ENCODE data around the gene AGFG1.
"Not testable (repeated sequence)": the region's sequence is repeated elsewhere in the genome, so short reads cannot be mapped to it uniquely, and the experiment has no call there.

The AGFG1 gene

DNA sequence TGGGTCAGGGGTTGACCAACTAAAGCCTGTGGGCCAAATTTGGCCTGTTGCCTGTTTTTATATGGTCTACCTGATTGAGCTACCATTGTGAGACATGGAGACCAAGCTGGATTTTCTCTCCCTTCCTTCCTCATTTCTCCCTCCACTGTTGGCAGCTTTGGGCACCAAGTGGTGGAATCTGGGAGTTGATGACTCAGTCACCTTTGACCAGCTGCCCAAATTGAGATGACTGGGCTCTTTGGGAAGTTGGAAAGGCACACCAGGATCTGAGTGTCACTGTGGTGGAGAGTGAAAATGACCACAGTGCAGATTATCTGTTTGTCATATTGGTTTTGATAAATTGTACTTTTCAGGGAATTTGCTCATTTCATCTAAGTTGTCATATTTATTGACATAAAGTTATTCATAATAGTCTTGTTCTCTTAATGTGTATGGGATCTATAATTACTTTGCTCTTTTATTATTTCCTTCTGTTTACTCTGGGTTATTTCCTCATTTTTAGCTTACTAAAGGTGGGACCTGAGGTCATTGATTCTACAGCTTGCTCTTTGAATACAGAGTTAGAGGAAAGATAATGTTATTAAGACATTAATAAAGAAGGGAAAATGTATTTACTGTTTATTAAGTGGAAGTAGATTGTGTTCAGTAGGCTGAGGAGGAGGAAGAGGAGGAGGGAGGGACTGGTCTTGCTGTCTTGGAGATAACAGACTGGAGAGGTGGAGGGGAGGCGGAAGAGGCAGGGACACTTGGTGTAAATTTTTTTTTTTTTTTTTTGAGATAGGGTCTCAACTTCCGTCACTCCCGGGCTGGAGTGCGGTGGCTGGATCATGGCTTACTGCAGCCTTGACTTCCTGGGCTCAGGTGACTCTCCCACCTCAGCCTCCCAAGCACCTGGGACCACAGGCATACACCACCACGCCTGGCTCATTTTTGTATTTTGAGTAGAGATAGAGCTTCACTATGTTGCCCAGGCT lies 31.8 kb downstream of the AGFG1 start:
- DNase-seq = no peak

DNA sequence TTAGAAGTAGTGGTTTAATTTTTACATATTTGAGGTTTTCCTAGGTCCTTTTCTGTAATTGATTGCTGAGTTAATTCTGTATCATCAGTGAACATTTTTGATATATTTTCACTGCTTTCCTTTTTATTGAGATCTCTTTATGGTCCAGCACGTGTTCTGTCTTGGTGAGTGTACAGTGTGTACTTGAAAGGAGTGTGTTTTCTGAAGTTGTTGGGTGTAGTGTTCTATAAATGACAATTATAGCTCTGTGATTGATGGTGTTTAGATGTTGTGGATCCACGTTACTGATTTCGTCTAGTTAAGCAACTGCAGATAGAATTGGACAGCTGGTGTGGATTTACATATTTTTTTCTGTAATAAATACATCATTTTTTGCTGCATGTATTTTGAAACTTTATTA lies 32.7 kb downstream of the AGFG1 start:
- no peak for DNase-seq

DNA sequence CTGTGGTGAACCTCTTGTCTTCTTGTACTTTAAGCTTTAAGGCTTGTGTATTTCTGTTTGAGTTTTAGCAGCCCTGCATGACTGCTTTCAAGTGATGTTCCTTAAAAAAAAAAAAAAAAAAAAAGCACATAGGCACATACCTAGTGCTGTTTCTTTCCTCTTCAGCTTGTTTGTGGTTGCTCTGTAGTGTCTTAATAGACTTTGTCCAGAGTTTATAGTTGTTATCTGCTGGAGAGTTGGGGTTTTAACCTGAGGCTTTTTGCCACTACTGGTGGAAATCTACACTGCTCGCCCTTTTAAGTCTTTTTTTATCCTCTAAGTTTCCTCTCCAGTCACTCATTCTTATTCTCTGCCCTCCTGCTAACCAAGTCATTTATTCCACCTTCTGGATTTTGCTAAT lies 34.5 kb downstream of the AGFG1 start:
- DNase-seq = no peak

DNA sequence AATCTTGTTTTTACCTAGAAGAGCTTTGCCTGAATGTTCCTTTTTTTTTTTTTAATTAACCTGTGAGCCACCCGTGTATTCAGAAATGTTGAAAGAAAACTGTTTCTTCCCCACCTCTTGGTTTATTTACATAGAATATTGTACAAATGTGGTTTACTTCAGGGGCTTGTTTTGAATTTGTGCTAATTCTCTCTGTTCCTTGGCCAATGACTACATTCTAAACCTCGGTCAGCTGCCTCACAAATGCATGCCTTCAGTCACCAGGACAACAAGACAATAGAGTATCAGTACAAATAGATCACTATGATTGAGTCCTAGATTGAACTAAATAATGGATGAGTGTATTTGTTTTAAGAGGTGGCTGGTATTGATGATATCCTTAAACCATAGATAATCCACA lies 36.0 kb downstream of the AGFG1 start:
- no peak for DNase-seq

DNA sequence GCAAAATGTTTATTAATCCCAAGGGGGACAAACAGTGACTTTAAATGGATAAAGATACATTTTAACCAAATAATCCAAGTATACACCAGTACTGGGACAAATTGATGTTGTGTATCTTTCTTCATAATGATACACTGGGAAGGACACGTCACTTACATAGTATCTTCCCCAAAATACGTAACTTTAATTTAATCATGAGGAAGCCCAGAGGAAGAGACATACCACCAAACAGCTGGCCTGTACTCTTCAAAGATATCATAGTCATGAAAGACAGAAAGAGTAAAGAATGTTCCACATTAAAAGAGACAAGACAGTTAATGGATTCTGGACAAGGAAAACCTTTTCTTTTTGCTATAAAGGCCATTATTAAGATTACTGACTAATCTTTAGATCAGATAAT lies 37.1 kb downstream of the AGFG1 start:
- DNase-seq = no peak

DNA sequence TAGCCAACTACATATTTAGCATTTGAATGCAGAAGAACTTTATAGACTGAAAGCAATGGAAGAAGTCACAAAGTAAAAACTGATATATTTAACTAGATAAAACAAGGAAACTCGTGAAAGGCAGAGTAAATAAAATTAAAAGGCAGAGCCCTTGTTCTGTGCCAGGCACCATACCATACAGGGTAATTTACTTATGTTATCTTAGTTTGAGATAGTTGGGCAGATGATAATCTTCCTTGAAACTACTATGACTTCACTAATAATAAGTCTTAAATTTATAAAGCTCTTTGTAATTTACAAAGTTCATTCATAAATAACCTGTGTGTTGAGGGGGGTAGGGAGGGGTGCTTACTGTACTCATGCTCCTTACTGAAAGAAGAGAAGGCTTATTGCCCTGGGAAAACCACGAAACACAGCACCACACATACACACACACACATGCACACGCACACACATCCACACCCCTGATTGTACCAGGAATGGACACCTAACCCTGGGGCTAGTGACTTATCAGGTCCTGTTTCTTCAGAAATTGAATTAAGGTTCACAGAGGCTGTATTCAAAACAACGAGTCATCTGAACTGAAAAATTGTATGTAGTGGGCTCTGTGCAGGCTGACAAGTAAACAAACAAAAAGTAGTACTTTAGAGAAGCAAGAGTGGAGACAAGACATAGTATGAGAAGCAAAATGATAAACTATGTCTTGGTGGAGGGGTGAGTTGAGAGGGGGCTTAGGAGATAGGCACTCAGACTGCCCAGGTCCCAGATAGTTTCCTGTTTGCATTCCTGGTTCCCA lies 38.1 kb downstream of the AGFG1 start:
- DNase-seq = no peak

DNA sequence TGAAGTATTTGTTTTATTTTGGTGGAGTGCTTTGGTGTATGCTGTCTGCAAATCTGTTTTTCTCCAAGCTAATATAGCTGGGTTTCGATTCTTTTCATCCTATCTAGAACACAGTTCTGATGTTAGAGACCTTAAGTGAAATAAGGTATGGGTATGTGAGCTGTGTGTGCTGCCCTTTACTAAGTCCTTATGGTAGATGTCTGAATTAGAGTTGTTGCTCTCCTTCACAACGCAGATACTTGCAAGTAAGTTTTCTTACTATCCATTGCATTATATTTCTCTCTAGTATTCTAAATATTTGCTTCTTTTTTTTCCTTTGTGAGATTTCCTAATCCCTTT lies 38.6 kb downstream of the AGFG1 start:
- DNase-seq = no peak

DNA sequence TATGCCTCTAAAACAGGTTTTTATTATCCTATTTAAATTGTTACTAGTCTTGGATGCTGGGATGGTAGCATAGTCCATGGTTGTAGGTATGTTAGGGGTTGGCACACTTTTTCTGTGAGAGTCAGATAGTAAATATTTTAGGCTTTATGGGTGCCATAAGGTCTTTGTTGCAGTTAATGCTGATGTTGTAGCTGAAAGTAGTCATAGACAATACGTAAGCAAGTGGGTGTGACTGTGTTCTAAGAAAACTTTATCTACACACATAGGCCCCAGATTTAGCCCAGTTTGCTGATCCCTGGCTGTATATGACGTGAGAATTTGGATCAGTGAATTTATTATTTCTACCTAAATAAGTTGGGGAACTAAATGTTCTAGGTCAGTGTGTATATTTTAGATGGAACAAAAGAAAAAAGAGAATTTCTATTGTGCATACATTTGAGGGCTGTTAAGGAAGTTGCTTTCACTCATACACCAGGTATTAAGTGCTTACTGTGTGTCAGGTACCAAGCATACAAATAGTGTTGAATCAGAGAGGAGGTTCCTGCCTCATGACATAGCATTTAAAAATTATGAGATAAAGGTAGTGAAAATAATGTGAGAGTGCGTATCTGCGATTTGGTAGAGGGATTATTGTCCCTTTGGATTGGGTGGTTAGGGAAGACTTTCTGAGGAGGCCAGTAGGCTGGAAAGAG lies 39.4 kb downstream of the AGFG1 start:
- DNase-seq = no peak

DNA sequence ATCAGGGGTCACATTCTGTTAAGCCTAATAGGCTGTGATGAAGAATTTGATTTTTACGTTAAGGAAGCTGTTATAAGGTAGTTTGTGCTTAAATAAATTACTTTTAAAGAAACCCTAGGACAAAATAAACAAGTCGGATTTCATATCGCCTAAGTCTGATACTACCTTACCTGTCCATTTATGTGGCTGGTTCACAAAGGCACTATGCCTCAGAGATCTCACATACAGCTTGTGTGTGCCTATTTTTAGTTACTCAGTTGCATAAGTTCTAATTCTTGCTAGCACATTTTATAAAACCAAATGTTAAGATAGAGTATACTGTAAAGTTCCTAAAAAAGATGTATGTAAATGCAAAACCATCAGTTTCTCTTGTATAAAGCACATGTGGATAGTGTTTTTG lies 40.0 kb downstream of the AGFG1 start:
- no peak for DNase-seq

DNA sequence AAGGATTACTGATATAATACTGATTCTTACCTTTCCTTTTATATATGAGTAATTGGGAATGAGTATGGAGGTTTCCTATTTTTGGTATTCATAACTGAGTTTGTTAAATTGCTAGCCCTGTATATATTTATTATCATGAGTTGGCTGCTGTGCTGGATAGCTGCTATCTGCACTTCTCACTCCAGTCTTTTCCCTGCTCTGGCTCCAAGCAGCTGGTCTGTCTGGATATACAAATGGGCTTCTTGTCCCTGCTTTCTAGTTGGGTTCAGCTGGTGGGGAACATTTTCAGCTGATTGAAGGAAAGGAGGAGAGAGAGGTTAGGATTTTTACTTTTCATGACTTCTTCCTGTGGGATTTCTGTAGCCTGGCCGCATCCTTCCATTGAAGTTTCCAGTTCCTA lies 41.2 kb downstream of the AGFG1 start:
- DNase-seq = no peak

DNA sequence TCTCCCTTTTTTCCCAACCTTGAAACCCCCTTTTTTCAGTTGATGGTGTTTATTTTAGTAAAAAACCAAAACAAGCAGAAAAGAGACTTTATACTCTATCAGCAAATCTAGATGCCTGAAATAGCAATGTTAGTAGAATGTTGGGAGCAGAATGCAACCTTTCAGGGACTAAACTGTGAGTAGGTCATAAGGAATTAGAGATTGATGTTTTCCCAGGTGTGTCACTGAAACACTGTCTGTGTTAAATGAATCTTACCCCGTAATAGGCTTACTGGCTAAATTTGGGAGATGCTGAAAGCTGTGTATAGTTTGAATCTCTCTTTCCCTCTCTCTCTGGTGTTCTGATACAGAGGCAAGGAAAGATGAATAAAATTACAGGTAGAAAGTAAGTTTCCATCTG lies 43.8 kb downstream of the AGFG1 start:
- no peak for DNase-seq

DNA sequence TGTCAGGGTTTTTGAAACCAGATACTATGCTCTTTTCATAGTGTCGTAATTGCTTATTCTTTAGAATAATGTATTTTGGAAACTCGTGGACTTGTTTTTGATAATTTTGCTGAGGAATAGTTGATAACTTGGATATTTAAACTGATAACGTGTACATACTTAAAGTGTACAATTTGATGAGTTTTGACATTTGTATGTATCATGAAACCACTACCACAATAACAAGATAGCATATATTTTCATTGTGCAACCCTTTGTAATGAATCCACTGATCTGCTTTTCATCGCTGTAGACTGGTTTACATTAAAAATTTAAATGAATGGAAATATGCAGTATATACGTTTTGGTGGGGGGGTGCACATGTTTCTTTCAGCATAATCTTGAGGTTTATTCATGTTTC lies 45.8 kb downstream of the AGFG1 start:
- no peak for DNase-seq

DNA sequence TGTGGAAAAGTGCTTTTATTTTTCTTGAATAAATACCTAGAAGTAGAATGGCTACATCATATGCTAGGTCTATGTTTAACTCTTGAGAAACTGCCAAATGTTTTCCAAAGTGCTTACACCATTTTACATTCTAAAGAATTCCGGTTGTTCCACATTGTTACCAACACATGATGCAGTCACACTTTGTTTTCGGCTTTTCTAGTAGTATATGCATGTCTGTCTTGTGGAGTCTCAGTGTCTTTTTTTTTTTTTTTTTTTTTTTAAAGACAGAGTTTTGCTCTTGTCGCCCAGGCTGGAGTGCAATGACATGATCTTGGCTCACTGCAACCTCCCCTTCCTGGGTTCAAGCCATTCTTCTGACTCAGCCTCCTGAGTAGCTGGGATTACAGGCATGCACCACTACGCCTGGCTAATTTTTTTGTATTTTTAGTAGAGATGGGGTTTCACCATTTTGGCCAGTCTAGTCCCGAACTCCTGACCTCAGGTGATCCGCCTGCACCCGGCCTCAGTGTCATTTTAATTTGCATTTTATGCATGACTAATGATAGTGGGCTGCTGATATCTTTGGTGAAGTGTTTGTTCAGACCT lies 46.4 kb downstream of the AGFG1 start:
- not testable (repeated sequence) for DNase-seq

DNA sequence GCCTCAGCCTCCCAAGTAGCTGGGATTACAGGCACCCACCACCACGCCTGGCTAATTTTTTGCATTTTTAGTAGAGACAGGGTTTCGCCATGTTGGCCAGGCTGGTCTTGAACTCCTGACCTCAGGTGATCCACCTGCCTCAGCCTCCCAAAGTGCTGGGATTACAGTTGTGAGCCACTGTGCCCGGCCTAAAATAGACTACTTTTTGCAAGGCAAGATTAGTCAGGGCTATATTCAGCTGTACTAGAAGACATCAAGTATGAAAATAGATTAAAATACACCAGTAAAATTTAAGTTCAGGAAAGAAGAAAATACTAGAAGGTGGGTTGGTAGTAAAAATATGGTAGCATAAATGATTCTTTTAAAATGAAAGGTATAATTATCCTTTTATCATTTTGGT lies 49.2 kb downstream of the AGFG1 start:
- DNase-seq = not testable (repeated sequence)

DNA sequence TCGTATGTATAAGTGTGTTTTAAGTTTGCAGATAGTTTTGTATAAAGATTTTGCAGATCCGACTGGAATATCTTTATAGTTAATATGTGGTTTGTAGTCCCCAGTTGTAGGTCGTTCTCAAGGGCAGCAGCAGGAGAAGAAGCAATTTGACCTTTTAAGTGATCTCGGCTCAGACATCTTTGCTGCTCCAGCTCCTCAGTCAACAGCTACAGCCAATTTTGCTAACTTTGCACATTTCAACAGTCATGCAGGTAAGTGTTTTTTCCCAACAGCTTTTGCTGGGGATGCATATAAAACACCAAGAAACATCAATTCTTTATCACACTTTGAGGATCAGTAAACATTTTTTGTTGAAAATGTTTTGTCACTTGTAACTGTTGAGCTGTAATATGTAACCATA lies 52.7 kb downstream of the AGFG1 start:
- DNase-seq = no peak

DNA sequence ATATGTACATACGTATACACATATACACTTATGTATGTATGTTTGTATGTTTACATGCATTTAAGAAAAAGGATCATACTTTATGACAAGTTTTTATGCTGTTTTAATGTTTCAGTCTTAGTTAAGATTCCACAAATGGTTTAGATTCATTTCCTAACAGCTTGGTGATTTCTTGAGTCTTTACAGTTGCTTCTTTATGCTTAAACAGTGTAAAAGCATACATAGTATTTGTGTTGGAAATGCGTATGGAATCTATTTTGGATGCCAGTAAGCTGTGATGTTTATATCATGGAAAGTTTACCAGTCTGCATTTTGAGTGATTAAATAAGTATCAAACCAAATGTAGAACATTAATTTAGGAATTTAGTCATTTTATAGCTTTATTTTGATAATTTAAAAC lies 55.4 kb downstream of the AGFG1 start:
- no peak for DNase-seq

DNA sequence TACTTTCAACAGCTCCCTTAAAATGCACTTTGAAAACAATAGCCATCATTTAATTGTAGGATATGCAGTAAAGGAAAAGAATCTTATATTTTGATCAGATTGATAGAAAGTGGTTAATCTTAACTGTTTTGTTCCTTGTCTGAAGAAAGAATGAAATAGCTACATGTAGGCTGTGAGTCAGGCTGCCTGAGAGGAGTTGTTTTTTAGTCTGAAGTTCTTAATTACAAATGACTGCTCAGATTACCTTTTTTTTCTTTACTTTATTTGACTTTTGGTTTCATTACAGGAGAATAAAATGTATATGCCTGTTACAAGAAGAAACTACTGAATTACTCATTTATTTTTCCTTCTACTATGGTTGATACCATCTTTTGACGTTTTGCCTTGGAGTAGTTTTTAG lies 56.8 kb downstream of the AGFG1 start:
- DNase-seq = no peak

DNA sequence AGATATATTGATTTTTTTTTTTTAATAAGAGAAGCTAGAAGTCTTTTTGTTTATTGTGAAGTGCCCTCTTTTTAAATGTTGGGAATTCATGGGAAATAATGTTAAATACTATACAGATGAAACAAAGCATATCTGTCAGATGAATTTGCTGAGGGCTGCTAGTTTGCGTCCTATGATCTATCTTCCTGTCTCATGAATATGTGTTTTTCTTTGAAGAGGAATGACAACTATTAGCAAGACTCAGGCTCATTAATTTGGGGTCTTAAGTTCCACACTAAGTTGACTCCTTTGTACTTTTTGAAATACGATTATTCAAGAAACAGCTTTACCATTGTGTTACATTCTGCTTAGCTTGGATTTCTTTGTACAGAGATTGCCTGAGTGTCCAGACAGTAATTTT lies 57.9 kb downstream of the AGFG1 start:
- DNase-seq = no peak

DNA sequence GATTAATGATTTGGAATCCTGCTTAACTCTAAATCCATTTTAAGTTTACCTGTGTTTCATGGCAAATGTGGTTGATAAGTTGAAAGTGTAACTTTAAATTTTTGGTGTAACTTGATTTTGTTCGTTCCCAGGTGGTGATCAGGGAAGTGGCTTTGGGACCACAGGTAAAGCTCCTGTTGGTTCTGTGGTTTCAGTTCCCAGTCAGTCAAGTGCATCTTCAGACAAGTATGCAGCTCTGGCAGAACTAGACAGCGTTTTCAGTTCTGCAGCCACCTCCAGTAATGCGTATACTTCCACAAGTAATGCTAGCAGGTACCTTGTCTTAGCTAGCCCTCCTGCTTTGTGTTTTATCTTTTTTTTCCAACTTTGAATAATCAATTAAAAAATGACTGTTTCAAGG lies 62.8 kb downstream of the AGFG1 start:
- DNase-seq = no peak

DNA sequence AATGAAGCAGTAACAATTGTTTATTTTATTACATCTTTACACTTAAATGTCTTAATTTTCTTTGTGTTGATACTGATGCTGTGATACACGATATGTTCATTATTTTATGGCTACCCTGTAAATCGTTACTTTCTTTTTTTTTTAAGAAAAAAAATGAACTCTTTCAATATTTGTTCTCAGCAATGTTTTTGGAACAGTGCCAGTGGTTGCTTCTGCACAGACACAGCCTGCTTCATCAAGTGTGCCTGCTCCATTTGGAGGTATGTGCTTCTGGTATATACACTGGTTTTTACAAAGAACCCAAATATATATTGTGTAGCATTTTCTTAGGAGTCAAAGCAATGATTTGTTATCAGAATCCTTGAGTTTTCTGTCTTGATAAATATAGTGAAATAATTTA lies 64.5 kb downstream of the AGFG1 start:
- DNase-seq = no peak

DNA sequence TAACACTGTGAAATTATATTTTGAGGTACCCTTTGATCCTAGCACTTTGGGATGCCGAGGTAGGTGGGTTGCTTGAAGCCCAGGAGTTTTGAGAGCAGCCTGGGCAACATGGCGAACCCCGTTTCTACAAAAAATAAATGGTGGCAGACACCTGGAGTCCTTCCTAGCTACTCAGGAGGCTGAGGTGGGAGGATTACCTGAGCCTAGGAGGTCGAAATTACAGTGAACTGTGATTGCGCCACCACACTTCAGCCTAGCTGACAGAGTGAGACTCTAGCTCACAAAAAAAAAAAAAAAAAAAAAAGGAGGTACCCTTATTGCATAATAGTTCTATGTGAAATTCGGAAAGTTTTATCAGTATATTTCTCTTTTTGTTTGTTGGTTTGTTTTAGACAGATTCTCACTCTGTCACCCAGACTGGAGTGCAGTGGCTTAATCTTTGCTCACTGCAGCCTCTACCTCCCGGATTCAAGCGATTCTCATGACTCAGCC lies 67.6 kb downstream of the AGFG1 start:
- no peak for DNase-seq

DNA sequence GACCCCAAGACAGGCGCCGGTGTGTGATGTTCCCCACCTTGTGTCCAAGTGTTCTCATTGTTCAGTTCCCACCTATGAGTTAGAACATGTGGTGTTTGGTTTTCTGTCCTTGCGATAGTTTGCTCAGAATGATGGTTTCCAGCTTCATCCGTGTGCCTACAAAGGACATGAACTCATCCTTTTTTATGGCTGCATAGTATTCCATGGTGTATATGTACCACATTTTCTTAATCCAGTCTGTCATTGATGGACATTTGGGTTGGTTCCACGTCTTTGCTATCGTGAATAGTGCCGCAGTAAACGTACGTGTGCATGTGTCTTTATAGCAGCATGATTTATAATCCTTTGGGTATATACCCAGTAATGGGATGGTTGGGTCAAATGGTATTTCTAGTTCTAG lies 68.4 kb downstream of the AGFG1 start:
- not testable (repeated sequence) for DNase-seq

DNA sequence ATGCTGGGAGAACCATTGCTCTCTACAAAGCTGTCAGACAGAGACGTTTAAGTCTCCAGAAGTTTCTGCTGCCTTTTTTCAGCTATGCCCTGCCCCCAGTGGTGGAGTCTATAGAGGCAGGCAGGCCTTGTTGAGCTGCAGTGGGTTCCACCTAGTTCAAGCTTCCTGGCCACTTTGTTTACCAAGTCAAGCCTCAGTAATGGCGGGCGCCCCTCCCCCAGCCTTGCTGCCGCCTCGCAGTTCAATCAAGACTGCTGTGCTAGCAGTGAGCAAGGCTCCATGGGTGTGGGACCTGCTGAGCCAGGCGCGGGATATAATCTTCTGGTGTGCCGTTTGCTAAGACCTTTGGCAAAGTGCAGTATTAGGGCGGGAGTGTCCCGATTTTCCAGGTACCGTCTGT lies 74.0 kb downstream of the AGFG1 start:
- DNase-seq = peak; percentile 20
